NCI-H460 (cell line): ENCODE measurements around the gene CYP3A4. TPM values are rescaled to one million over a fixed set of nuclear protein-coding genes. Genes with fewer than 3 reads are reported as not detected.
"Not testable (repeated sequence)": the region's sequence is repeated elsewhere in the genome, so short reads cannot be mapped to it uniquely, and the experiment has no call there.

Experiments used
- DNase-seq: peaks from one replicate; pipeline ENCODE4 v3.0.0-alpha.2; 2016; ENCODE audit warnings: low read depth; ENCODE audit errors: extremely low read depth
- small RNA-seq, 2 experiments: library from RNA; depleted of rRNA; stranded (forward); fragments of <200 nt; gene quantifications; one replicate each; pipeline ENCODE3, GENCODE V24; 2014
- total RNA-seq: library from RNA; depleted of rRNA; stranded (reverse); fragments of >200 nt; shearing (Covaris generic); gene quantifications from 2 replicates; pipeline ENCODE4 v1.2.3, GENCODE V29; 2014; rRNA removed

Gene CYP3A4
- total RNA-seq, 1 experiment from 2014 or later, result not detected

GRCh38 chr7:99730238-99730810 lies 53.7 kb downstream of the CYP3A4 start:
- DNase-seq, result no peak

DNA sequence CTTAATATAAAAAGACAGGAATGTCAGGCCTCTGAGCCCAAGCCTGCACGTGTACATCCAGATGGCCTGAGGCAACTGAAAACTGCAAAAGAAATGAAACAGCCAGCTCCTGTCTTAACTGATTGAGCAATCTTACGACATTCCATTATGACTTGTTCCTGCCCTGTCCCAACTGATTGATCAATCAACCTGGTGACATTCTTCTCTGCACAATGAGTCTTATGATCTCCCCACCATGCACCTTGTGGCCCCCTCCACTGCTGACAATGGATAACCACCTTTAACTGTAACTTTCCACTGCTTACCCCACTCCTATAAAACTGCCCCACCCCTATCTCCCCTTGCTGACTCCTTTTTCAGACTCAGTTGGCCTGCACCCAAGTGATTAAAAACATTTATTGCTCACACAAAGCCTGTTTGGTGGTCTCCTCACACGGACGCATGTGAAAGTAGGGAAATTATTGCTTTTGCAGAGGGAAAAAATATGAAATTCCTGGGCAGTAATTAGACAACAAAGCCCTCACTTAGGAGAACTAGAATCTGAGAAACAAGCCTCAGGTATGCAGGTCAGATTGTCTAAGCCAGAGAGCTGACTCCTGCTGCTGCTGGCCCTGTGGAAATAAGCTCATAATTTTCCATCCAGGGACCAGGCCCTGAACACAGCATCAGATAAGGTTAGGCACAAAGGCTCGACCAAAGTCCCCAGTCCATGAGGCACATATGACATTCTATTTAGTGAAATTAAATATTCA lies 54.3 kb downstream of the CYP3A4 start:
- DNase-seq, result no peak

GRCh38 chr7:99728615-99729014 lies 55.4 kb downstream of the CYP3A4 start:
- DNase-seq, result no peak

- DNase-seq, result not testable (repeated sequence)
Observed at GRCh38 chr7:99723201-99723600, 60.8 kb downstream of the CYP3A4 start.

DNA sequence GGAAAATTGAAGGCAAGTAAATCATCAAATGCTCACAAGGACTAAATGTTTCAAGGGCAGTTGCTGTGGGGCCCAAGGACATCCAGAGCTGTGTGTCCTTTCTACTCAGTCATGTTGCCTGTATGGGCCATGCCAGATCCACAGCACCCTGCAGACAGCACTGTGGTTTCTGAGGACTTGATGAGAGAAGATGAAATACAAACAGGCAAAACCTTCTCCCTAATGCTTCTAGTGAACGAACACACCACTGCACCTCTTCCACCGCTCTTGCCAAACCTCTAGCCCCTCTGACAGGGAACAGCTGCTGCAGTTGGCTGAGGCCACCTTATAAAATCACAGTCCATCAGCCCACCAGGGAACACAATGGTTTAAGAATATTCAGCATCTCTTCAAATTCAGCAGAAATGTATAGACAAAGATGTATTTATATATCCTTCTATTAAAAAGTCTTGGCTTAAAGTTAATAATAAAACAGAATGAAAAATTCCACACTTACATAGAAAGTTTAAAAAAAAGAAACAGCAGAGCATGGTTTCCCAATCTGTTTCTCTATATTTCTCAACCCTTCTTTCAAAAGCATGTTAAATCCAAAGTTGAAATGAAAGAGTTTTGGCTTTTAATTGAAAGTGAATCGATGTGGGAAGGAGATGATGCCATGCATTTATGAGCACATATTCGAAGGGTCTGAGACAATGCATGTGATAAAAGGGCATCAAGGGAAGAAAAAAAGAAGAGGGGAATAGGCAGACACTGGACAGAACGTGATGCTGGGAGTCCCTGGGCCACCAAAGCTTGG lies 63.0 kb downstream of the CYP3A4 start:
- DNase-seq, result no peak

DNA sequence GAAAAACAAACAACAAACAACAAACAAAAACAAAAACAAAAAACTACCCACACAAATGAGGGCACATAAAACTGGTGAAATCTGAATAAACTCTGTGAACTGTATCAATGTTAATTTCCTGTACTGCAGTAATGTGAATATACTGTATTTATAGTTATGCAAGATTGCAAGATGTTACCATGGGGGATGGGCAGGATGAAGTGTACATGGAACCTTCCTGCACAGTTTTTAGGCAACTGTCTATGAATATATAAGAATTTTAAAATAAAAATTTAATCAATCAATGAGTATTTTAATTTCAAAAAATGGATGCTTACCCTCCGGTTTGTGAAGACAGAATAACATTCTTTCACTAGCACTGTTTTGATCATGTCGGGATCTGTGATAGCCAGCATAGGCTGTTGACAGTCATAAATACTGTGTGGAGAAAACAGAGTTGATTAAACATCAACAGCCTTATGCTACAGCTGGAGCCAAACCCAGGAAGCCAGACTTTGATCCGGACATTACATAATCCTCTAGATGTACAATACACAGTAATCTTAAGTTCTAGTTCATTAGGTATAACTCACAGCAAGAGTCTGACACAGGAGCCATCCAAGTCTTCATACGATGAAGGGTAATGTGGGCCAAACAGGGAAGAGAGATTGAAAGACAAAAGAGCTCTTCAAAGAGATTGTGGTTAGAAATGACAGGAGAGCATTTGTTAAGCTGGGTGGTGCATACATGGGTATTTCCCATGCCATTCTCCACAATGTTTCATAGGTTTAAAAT lies 63.8 kb downstream of the CYP3A4 start:
- no peak for DNase-seq

DNA sequence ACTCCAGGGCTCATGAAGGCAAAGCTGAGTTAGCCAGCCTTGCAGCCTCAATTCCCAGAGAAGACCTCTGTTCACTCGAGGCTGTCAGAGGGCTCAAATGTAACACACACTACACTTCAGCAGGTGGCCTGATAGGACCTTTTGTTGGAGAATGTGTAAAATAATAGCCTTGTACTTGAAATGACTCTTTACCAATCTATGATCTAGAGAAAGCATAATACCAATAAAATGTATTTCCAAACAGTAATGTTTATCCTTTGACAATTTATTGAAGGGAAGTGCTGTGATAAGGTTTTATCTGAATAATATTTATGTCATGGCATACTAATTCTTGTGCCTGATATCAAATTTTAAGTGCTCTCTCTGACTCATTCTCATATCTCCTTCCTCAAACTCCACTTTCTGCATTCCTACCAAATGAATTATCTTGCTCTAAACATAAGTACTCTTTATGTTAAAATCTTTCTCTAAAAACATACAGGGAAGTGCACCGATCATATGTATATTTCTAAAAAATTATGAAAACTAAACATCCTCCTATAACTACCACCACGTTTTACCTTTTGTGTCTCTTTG lies 69.9 kb downstream of the CYP3A4 start:
- no peak for DNase-seq

DNA sequence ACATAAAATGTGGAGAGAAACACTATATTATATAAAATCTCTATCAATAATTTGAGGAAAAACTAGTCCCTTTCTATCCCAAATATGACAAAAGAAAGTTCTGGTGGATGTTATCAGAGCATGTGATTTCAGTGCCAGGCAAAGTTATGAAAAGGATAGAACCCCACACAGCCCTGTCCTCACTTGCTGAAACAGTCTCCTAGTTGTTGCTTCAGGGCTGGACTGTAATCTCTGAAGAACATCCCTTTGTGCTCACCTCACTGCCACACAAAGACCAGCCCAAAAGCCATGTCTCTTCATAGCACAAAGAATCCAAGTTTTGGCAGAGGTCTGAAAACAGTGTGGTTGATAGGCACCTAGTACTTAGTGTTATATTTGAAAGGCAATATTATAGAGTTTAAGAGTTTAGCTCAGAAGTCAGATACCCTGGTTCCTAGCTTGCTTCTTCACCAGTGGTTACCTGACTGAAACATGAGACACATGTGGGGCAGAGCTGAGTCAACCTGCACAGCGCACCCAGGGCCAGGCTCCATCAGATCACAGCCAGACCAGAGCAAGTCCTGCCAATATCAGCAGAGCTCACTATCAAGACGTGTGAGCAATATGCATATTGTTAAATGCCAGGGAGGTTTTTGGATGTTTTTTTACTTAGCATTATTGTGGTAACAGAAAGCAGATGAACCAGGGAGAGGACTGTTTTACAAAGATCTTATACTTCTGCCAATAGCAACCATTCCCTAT lies 74.0 kb downstream of the CYP3A4 start:
- DNase-seq, result no peak

GRCh38 chr7:99709260-99709659 lies 74.7 kb downstream of the CYP3A4 start:
- no peak for DNase-seq

- no peak for DNase-seq
Observed at GRCh38 chr7:99707096-99707495, 76.9 kb downstream of the CYP3A4 start.

Small RNA genes within 50 kb of the gene (small RNA-seq; reads per million reads assigned to genes)
- 0 reads per million in 2 experiments for gene CYP3A137P

Other genes with a start within 250 kb of the CYP3A4 start
- 12.1 and 14.0 TPM in 2 replicates for gene FAM200A, start 232.1 kb downstream of the CYP3A4 start, total RNA-seq
- gene ZNF655, start 225.5 kb downstream of the CYP3A4 start, total RNA-seq, result 68.4 and 83.1 TPM in 2 replicates
- 0.87 and 1.1 TPM in 2 replicates for gene TMEM225B, start 185.9 kb downstream of the CYP3A4 start, total RNA-seq
- gene ZSCAN25, start 167.2 kb downstream of the CYP3A4 start, total RNA-seq, result 9.4 and 12.5 TPM in 2 replicates
- 0.17 and 0.74 TPM in 2 replicates for gene CYP3A5, start 104.2 kb downstream of the CYP3A4 start, total RNA-seq
- not detected in 2 replicates for gene CYP3A7, start 49.0 kb downstream of the CYP3A4 start, total RNA-seq
- gene CYP3A43, start 43.8 kb upstream of the CYP3A4 start, total RNA-seq, result 0.05 TPM in 1 of 2 replicates, not detected in the other
- gene OR2AE1, start 92.8 kb upstream of the CYP3A4 start, total RNA-seq, result 0.10 TPM in 1 of 2 replicates, not detected in the other
- gene TRIM4, start 135.3 kb upstream of the CYP3A4 start, total RNA-seq, result 31.3 and 39.0 TPM in 2 replicates
- not detected in 2 replicates for gene GJC3, start 145.4 kb upstream of the CYP3A4 start, total RNA-seq
- gene AZGP1, start 191.8 kb upstream of the CYP3A4 start, total RNA-seq, result not detected in 2 replicates
- 16.1 and 19.9 TPM in 2 replicates for gene ZKSCAN1, start 231.4 kb upstream of the CYP3A4 start, total RNA-seq